ENCODE results near the gene HECTD4. TPM values are rescaled to one million over a fixed set of nuclear protein-coding genes. Genes with fewer than 3 reads are reported as not detected.

Gene HECTD4
- polyA plus RNA-seq, 1 donor from 2014 or later = 15.8 TPM

DNA sequence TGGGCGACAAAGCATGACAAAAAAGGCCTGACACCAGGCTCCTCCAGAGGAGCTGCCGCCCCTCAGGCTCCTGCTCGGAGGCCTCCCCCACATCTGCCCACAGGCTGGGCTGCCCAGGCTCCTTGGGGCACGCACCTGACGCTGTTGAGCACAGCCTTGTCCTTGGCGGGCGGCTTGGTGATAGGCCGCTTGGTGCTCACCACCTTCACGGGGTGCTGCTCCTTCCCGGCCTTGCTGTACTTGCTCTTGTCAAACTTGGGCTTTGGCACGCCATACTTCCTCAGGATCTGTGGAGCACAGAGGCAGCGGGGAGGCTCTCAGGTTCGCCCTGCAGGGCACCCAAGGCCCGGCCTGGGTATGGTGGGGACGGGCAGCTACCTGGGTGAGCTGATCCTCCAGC, 203.4 kb downstream of the HECTD4 start:
- no peak overlapping the region for H3K27ac ChIP-seq (ENCODE audit: low read length)
- no peaks in the 10 kb centered on the region for H3K9me2 ChIP-seq (ENCODE audit: insufficient read depth, low read length)
- no peaks in the 10 kb centered on the region for H3F3A ChIP-seq (ENCODE audit: insufficient read depth, low read length, poor library complexity, severe bottlenecking)
- no peak overlapping the region for H3K4me3 ChIP-seq (ENCODE audit: low read length)
- no peaks in the 10 kb centered on the region for H3K9me3 ChIP-seq (ENCODE audit: low read length)
- no peaks in the 10 kb centered on the region for H4K20me1 ChIP-seq (ENCODE audit: insufficient read depth)
- TF ChIP-seq MXI1 (conservative IDR thresholded peaks at IDR 0.05; ENCODE audit: poor library complexity, severe bottlenecking) (no peak), TAF1 (IDR thresholded peaks at IDR 0.05; ENCODE audit: low read depth) (no peak), SMC3 (conservative IDR thresholded peaks at IDR 0.05; ENCODE audit: poor library complexity) (no peak), POLR2AphosphoS5 (IDR thresholded peaks at IDR 0.05) (no peak), REST (IDR thresholded peaks at IDR 0.05; ENCODE audit: borderline replicate concordance) (no peak), EZH2 (IDR thresholded peaks at IDR 0.05; ENCODE audit: borderline replicate concordance, insufficient read depth, low read length, poor library complexity, severe bottlenecking) (no peak)
- TF ChIP-seq, protein P1, sequence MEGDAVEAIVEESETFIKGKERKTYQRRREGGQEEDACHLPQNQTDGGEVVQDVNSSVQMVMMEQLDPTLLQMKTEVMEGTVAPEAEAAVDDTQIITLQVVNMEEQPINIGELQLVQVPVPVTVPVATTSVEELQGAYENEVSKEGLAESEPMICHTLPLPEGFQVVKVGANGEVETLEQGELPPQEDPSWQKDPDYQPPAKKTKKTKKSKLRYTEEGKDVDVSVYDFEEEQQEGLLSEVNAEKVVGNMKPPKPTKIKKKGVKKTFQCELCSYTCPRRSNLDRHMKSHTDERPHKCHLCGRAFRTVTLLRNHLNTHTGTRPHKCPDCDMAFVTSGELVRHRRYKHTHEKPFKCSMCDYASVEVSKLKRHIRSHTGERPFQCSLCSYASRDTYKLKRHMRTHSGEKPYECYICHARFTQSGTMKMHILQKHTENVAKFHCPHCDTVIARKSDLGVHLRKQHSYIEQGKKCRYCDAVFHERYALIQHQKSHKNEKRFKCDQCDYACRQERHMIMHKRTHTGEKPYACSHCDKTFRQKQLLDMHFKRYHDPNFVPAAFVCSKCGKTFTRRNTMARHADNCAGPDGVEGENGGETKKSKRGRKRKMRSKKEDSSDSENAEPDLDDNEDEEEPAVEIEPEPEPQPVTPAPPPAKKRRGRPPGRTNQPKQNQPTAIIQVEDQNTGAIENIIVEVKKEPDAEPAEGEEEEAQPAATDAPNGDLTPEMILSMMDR (IDR thresholded peaks at IDR 0.05; ENCODE audit: poor library complexity, severe bottlenecking) = no peak
- no peak overlapping the region for H3K4me2 ChIP-seq (ENCODE audit: low read length)
- H2AFZ ChIP-seq (ENCODE audit: low read depth, low read length) = no peak overlapping the region
- no peaks in the 10 kb centered on the region for H3K79me2 ChIP-seq (replicated peaks; ENCODE audit: insufficient read depth, low read length)
- peaks cover 6% of the 10 kb centered on the region for H3K36me3 ChIP-seq (ENCODE audit: insufficient read depth, low read length)
- H3K27me3 ChIP-seq (ENCODE audit: insufficient read depth, low read depth, low read length) = no peaks in the 10 kb centered on the region
- no peak overlapping the region for H3K9ac ChIP-seq (ENCODE audit: low read length)

DNA sequence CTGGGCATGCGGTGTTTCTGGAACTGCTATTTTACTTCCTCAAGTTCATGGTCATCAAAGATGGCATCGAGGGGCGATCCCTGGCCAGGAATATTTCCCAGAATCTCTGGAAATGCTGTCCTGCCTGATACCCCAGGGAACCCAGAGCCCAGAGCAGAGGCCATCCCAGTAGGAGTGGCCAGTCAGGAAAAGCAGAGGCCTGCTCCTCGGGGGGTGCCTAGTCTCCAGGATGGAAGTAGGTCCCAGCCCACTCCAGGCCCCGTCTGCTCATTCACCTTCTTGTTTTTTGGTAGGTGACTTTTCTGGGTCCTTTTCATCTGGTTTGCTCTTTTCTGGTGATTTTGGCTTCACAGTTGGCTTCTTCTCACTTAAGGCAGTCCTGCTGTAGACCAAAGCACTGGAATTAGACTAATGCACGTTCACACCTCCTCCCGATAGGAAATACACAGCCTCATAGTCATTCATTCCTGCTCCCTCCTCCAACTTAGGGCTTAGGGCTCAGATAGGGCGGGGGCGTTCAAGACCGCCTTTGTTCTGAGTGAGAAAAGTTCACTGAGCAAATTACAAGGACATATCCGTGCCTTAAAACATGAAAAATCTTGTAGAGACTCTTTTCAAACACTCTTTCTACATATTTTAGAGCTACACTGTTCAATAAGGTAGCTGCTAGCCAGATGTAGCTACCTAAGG, 205.8 kb downstream of the HECTD4 start:
- Histone ChIP-seq H3K27me3 (ENCODE audit: insufficient read depth, low read depth, low read length) (no peaks in the 10 kb centered on the region), H3K4me3 (ENCODE audit: low read length) (no peak overlapping the region), H2AFZ (ENCODE audit: low read depth, low read length) (no peak overlapping the region), H3K4me2 (ENCODE audit: low read length) (no peak overlapping the region), H3K36me3 (ENCODE audit: insufficient read depth, low read length) (peaks cover 6% of the 10 kb centered on the region), H3K79me2 (replicated peaks; ENCODE audit: insufficient read depth, low read length) (no peaks in the 10 kb centered on the region), H3F3A (ENCODE audit: insufficient read depth, low read length, poor library complexity, severe bottlenecking) (no peaks in the 10 kb centered on the region), H3K9me2 (ENCODE audit: insufficient read depth, low read length) (no peaks in the 10 kb centered on the region), H3K27ac (ENCODE audit: low read length) (no peak overlapping the region), H4K20me1 (ENCODE audit: insufficient read depth) (no peaks in the 10 kb centered on the region), H3K9me3 (ENCODE audit: low read length) (no peaks in the 10 kb centered on the region), H3K9ac (ENCODE audit: low read length) (no peak overlapping the region)
- TF ChIP-seq REST (IDR thresholded peaks at IDR 0.05; ENCODE audit: borderline replicate concordance) = no peak
- TF ChIP-seq SMC3 (conservative IDR thresholded peaks at IDR 0.05; ENCODE audit: poor library complexity) = no peak
- no peak for TF ChIP-seq TAF1 (IDR thresholded peaks at IDR 0.05; ENCODE audit: low read depth)
- TF ChIP-seq MXI1 (conservative IDR thresholded peaks at IDR 0.05; ENCODE audit: poor library complexity, severe bottlenecking) = no peak
- TF ChIP-seq, protein P1 (IDR thresholded peaks at IDR 0.05; ENCODE audit: poor library complexity, severe bottlenecking) = no peak
- TF ChIP-seq POLR2AphosphoS5 (IDR thresholded peaks at IDR 0.05) = no peak
- TF ChIP-seq RAD21 (conservative IDR thresholded peaks at IDR 0.05) = no peak
- TF ChIP-seq EP300 (conservative IDR thresholded peaks at IDR 0.05; ENCODE audit: poor library complexity, severe bottlenecking) = no peak
- no peak for TF ChIP-seq EZH2 (IDR thresholded peaks at IDR 0.05; ENCODE audit: borderline replicate concordance, insufficient read depth, low read length, poor library complexity, severe bottlenecking)

All from neural cell (in vitro differentiated cells).